BE2C (cell line): Measurements from ENCODE around the gene PNKP.

Source experiments
- DNase-seq: peaks from one replicate; pipeline ENCODE4 v3.0.0-alpha.2; 2020
- H3K27me3 ChIP-seq: fragments of 250-450 bp; sonication (Bioruptor Pico); 2 replicates; pipeline ENCODE4 v1.5.1; 2020; ENCODE audit warnings: mild to moderate bottlenecking
- H3K36me3 ChIP-seq: fragments of 250-450 bp; sonication (Bioruptor Pico); 2 replicates; pipeline ENCODE4 v1.5.1; 2020; ENCODE audit warnings: mild to moderate bottlenecking
- H3K4me1 ChIP-seq: fragments of 250-450 bp; sonication (Bioruptor Pico); 2 replicates; pipeline ENCODE4 v1.5.1; 2020
- H3K4me3 ChIP-seq: 2 replicates; pipeline ENCODE4 v1.5.1; 2011; ENCODE audit warnings: low read depth, low read length
- H3K9me3 ChIP-seq: fragments of 250-450 bp; sonication (Bioruptor Pico); 2 replicates; pipeline ENCODE4 v1.5.1; 2020
- CTCF ChIP-seq: IDR thresholded peaks from 2 replicates; pipeline ENCODE4 v1.5.1; 2012; ENCODE audit warnings: mild to moderate bottlenecking, low read depth, low read length

PNKP gene

GRCh38 chr19:49887665-49888509 is 20.5 kb upstream of the PNKP start:
- no peaks in the 10 kb centered on the region for H3K9me3 ChIP-seq
- DNase-seq, result no peak
- H3K36me3 ChIP-seq, result peaks cover 7% of the 10 kb centered on the region; the same call in 1 of the 2 replicates
- no peak for TF ChIP-seq CTCF
- no peak overlapping the region for H3K4me3 ChIP-seq
- H3K4me1 ChIP-seq, result peaks cover 6% of the 10 kb centered on the region; the same call in 1 of the 2 replicates
- no peaks in the 10 kb centered on the region for H3K27me3 ChIP-seq

- no peak for TF ChIP-seq CTCF
- no peaks in the 10 kb centered on the region for H3K27me3 ChIP-seq
- H3K36me3 ChIP-seq, result peaks cover 11% of the 10 kb centered on the region; the same call in 1 of the 2 replicates
- no peaks in the 10 kb centered on the region for H3K9me3 ChIP-seq
- H3K4me3 ChIP-seq, result no peak overlapping the region; the same call in 1 of the 2 replicates
- DNase-seq, result no peak
- peaks cover 6% of the 10 kb centered on the region; the same call in 1 of the 2 replicates for H3K4me1 ChIP-seq
These were observed 19.8 kb upstream of the PNKP start for GRCh38 chr19:49887037-49887664.

GRCh38 chr19:49884760-49885159 is 17.4 kb upstream of the PNKP start:
- Histone ChIP-seq H3K4me1 (no peaks in the 10 kb centered on the region), H3K9me3 (no peaks in the 10 kb centered on the region), H3K36me3 (peaks cover 14% of the 10 kb centered on the region), H3K27me3 (no peaks in the 10 kb centered on the region), H3K4me3 (no peak overlapping the region)
- no peak for DNase-seq
- TF ChIP-seq CTCF, result no peak

GRCh38 chr19:49884109-49884508 is 16.7 kb upstream of the PNKP start:
- TF ChIP-seq CTCF, result no peak
- Histone ChIP-seq H3K36me3 (peaks cover 14% of the 10 kb centered on the region), H3K4me3 (no peak overlapping the region), H3K9me3 (no peaks in the 10 kb centered on the region), H3K27me3 (no peaks in the 10 kb centered on the region), H3K4me1 (no peaks in the 10 kb centered on the region)
- no peak for DNase-seq

- H3K9me3 ChIP-seq, result no peaks in the 10 kb centered on the region
- no peak for DNase-seq
- H3K27me3 ChIP-seq, result no peaks in the 10 kb centered on the region
- H3K36me3 ChIP-seq, result peaks cover 14% of the 10 kb centered on the region
- TF ChIP-seq CTCF, result no peak
- no peak overlapping the region for H3K4me3 ChIP-seq
- no peaks in the 10 kb centered on the region for H3K4me1 ChIP-seq
These were observed 15.7 kb upstream of the PNKP start for GRCh38 chr19:49883094-49883493.

- Histone ChIP-seq H3K36me3 (peaks cover 14% of the 10 kb centered on the region), H3K9me3 (no peaks in the 10 kb centered on the region), H3K4me1 (no peaks in the 10 kb centered on the region), H3K27me3 (no peaks in the 10 kb centered on the region), H3K4me3 (no peak overlapping the region)
- DNase-seq, result no peak
- no peak for TF ChIP-seq CTCF
These were observed 15.3 kb upstream of the PNKP start for GRCh38 chr19:49882643-49883042.
